Activated CD4-positive, CD25-positive, alpha-beta regulatory T cell treated with anti-CD3 and anti-CD28 coated beads, Interleukin-2, amount 50 U/mL, for 72 hours (primary cell): ENCODE measurements around the gene RAB8B.

Experiments
- DNase-seq: peaks from one replicate; pipeline ENCODE4 v3.0.0; 2021

Gene RAB8B

GRCh38 chr15:63238796-63239195, 49.4 kb downstream of the RAB8B start:
- DNase-seq: no peak

GRCh38 chr15:63240109-63240508, 50.7 kb downstream of the RAB8B start:
- no peak for DNase-seq

GRCh38 chr15:63241316-63241715, 51.9 kb downstream of the RAB8B start:
- DNase-seq: no peak

- DNase-seq: no peak
Measured at GRCh38 chr15:63243101-63243500, 53.7 kb downstream of the RAB8B start.

GRCh38 chr15:63243776-63244175, 54.4 kb downstream of the RAB8B start:
- DNase-seq: no peak

- DNase-seq: no peak
Measured at GRCh38 chr15:63244399-63244798, 55.0 kb downstream of the RAB8B start.

- DNase-seq: no peak
Measured at GRCh38 chr15:63244976-63245645, 55.7 kb downstream of the RAB8B start.

GRCh38 chr15:63246691-63247469, 57.5 kb downstream of the RAB8B start:
- DNase-seq: no peak

- no peak for DNase-seq
Measured at GRCh38 chr15:63250312-63250965, 61.0 kb downstream of the RAB8B start.

- no peak for DNase-seq
Measured at GRCh38 chr15:63251701-63252100, 62.3 kb downstream of the RAB8B start.

GRCh38 chr15:63252292-63252691, 62.9 kb downstream of the RAB8B start:
- DNase-seq: no peak

GRCh38 chr15:63254991-63255390, 65.6 kb downstream of the RAB8B start:
- no peak for DNase-seq

GRCh38 chr15:63255489-63255990, 66.1 kb downstream of the RAB8B start:
- DNase-seq: no peak

- DNase-seq: no peak
Measured at GRCh38 chr15:63256433-63257274, 67.2 kb downstream of the RAB8B start.

GRCh38 chr15:63258658-63259057, 69.3 kb downstream of the RAB8B start:
- no peak for DNase-seq

GRCh38 chr15:63260791-63261190, 71.4 kb downstream of the RAB8B start:
- DNase-seq: no peak

GRCh38 chr15:63261311-63261710, 71.9 kb downstream of the RAB8B start:
- no peak for DNase-seq

GRCh38 chr15:63263519-63263918, 74.1 kb downstream of the RAB8B start:
- DNase-seq: no peak

GRCh38 chr15:63264688-63265293, 75.4 kb downstream of the RAB8B start:
- no peak for DNase-seq

- no peak for DNase-seq
Measured at GRCh38 chr15:63274427-63274826, 85.0 kb downstream of the RAB8B start.

- DNase-seq: no peak
Measured at GRCh38 chr15:63276342-63277037, 87.1 kb downstream of the RAB8B start.
